SU-DHL-6 (cell line): ENCODE results near the gene APBB2.

Experiments
- CTCF ChIP-seq: fragments of 200-600 bp; sonication (generic); IDR thresholded peaks from one replicate; pipeline ENCODE4 v1.5.1; 2017; ENCODE audit warnings: antibody characterized with exemption, mild to moderate bottlenecking, low read length, moderate library complexity; ENCODE audit not compliant: insufficient read depth, poor library complexity, severe bottlenecking
- EZH2phosphoT487 ChIP-seq: fragments of 200-600 bp; sonication (generic), shearing (Covaris generic); conservative IDR thresholded peaks from 2 replicates; pipeline ENCODE4 v1.6.1; 2018; ENCODE audit warnings: mild to moderate bottlenecking, antibody characterized with exemption, low read length, moderate library complexity, mixed read lengths

DNA sequence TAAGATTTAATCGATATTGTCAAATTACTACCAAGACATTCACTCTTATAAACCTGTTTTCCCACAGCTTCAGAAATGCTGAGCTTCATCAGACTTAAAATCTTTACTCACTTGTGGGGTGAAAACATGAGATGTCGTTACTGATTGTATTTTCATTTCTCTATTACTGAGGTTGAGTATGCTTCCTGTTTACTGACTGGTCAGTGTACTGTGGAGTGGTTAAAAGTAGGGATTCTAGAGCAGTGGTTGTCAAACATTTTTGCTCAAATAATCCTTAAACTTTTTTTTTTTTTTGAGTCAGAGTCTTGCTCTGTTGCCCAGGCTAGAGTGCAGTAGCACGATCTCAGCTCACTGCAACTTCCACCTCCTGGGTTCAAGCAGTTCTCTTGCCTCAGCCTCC is 414.3 kb downstream of the APBB2 start:
- TF ChIP-seq CTCF (no peak), EZH2phosphoT487 (no peak)
